Raji (cell line): ENCODE results near the gene AGMO.

Experiments used
- POLR2A ChIP-seq: IDR thresholded peaks from 2 replicates; pipeline ENCODE4 v1.6.1; 2011; ENCODE audit warnings: low read depth, low read length, control low read depth; ENCODE audit not compliant: insufficient read depth

AGMO gene

GRCh38 chr7:15462721-15463389, 99.0 kb downstream of the AGMO start:
- no peak for TF ChIP-seq POLR2A

GRCh38 chr7:15461576-15461975, 100.2 kb downstream of the AGMO start:
- no peak for TF ChIP-seq POLR2A

GRCh38 chr7:15459018-15459615, 102.7 kb downstream of the AGMO start:
- TF ChIP-seq POLR2A, result no peak

- no peak for TF ChIP-seq POLR2A
Observed at GRCh38 chr7:15457990-15458955, 103.5 kb downstream of the AGMO start.

- TF ChIP-seq POLR2A, result no peak
Observed at GRCh38 chr7:15452670-15453069, 109.1 kb downstream of the AGMO start.

- TF ChIP-seq POLR2A, result no peak
Observed at GRCh38 chr7:15446722-15447121, 115.1 kb downstream of the AGMO start.

GRCh38 chr7:15446280-15446679, 115.5 kb downstream of the AGMO start:
- TF ChIP-seq POLR2A, result no peak

GRCh38 chr7:15441915-15442314, 119.9 kb downstream of the AGMO start:
- no peak for TF ChIP-seq POLR2A

- no peak for TF ChIP-seq POLR2A
Observed at GRCh38 chr7:15440482-15440881, 121.3 kb downstream of the AGMO start.

- TF ChIP-seq POLR2A, result no peak
Observed at GRCh38 chr7:15439853-15440252, 122.0 kb downstream of the AGMO start.

- TF ChIP-seq POLR2A, result no peak
Observed at GRCh38 chr7:15433151-15433550, 128.7 kb downstream of the AGMO start.

GRCh38 chr7:15430911-15431310, 130.9 kb downstream of the AGMO start:
- no peak for TF ChIP-seq POLR2A

GRCh38 chr7:15430191-15430590, 131.6 kb downstream of the AGMO start:
- no peak for TF ChIP-seq POLR2A

- TF ChIP-seq POLR2A, result no peak
Observed at GRCh38 chr7:15424468-15424867, 137.3 kb downstream of the AGMO start.

- no peak for TF ChIP-seq POLR2A
Observed at GRCh38 chr7:15419596-15419995, 142.2 kb downstream of the AGMO start.

GRCh38 chr7:15418264-15418663, 143.6 kb downstream of the AGMO start:
- TF ChIP-seq POLR2A, result no peak
